G401 (cell line): ENCODE data around the gene GATA5. TPM values are rescaled to one million over a fixed set of nuclear protein-coding genes. Genes with fewer than 3 reads are reported as not detected.

ENCODE experiments used
- total RNA-seq: library from RNA; depleted of rRNA; stranded (reverse); fragments of >200 nt; shearing (Covaris generic); gene quantifications from 2 replicates; pipeline ENCODE4 v1.2.3, GENCODE V29; 2014; rRNA removed

Gene GATA5
- total RNA-seq, 1 experiment from 2014 or later: 0.71 TPM

Other genes starting within 250 kb of the GATA5 start
- 18.0 and 19.6 TPM in 2 replicates for gene OSBPL2, start 237.5 kb downstream of the GATA5 start, total RNA-seq
- 209 and 255 TPM in 2 replicates for gene ADRM1, start 173.0 kb downstream of the GATA5 start, total RNA-seq
- gene LAMA5, start 108.7 kb downstream of the GATA5 start, total RNA-seq: 21.6 and 28.3 TPM in 2 replicates
- 1,245 and 1,753 TPM in 2 replicates for gene RPS21, start 88.9 kb downstream of the GATA5 start, total RNA-seq
- 4.2 and 7.2 TPM in 2 replicates for gene CABLES2, start 68.7 kb downstream of the GATA5 start, total RNA-seq
- gene RBBP8NL, start 48.5 kb downstream of the GATA5 start, total RNA-seq: not detected in 2 replicates
- gene SLCO4A1, start 166.5 kb upstream of the GATA5 start, total RNA-seq: 9.2 and 10.3 TPM in 2 replicates
- not detected in 2 replicates for gene NTSR1, start 232.8 kb upstream of the GATA5 start, total RNA-seq